HEK293T (cell line): Measurements from ENCODE around the gene MAP3K9.
"Not testable (repeated sequence)": the region's sequence is repeated elsewhere in the genome, so short reads cannot be mapped to it uniquely, and the experiment has no call there.

Source experiments
- CTCF ChIA-PET: fragments of 350-600 bp; formaldehyde crosslinking; extraction: SDS; loops from one replicate; lab custom pipeline; 2021; ENCODE audit warnings: antibody characterized with exemption, inconsistent platforms; lab: Yijun Ruan, JAX
- POLR2A ChIA-PET: fragments of 350-600 bp; formaldehyde crosslinking; extraction: SDS; loops from one replicate; lab custom pipeline; 2020; ENCODE audit warnings: antibody characterized with exemption, inconsistent platforms; lab: Yijun Ruan, JAX
- DNase-seq: peaks from one replicate; pipeline ENCODE4 v3.0.0; 2012; ENCODE audit warnings: mixed read lengths; ENCODE audit errors: extremely low spot score
- ARNT ChIP-seq: fragments of 450-650 bp; IDR thresholded peaks from 2 replicates; pipeline ENCODE4 v1.6.1; 2017; ENCODE audit warnings: mild to moderate bottlenecking
- BHLHE40 ChIP-seq: fragments of 450-650 bp; IDR thresholded peaks from 2 replicates; pipeline ENCODE4 v1.6.1; 2016; ENCODE audit warnings: mild to moderate bottlenecking, moderate library complexity, borderline replicate concordance
- ELF4 ChIP-seq: fragments of 450-650 bp; IDR thresholded peaks from 2 replicates; pipeline ENCODE4 v1.6.1; 2017; ENCODE audit warnings: antibody characterized with exemption
- FOXA1 ChIP-seq: fragments of 450-650 bp; IDR thresholded peaks from 2 replicates; pipeline ENCODE4 v1.6.1; 2016; ENCODE audit warnings: mild to moderate bottlenecking
- FOXK2 ChIP-seq: fragments of 450-650 bp; IDR thresholded peaks from 2 replicates; pipeline ENCODE4 v1.6.1; 2016; ENCODE audit warnings: mild to moderate bottlenecking
- FOXM1 ChIP-seq: fragments of 450-650 bp; IDR thresholded peaks from 2 replicates; pipeline ENCODE4 v1.6.1; 2017; ENCODE audit warnings: mild to moderate bottlenecking, borderline replicate concordance
- HDGF ChIP-seq: fragments of 450-650 bp; IDR thresholded peaks from 2 replicates; pipeline ENCODE4 v1.6.1; 2017; ENCODE audit warnings: antibody characterized with exemption, borderline replicate concordance
- L3MBTL2 ChIP-seq: fragments of 450-650 bp; conservative IDR thresholded peaks from 2 replicates; pipeline ENCODE4 v1.6.1; 2016; ENCODE audit warnings: mild to moderate bottlenecking
- LEF1 ChIP-seq: fragments of 450-650 bp; IDR thresholded peaks from 2 replicates; pipeline ENCODE4 v1.6.1; 2017; ENCODE audit warnings: mild to moderate bottlenecking, borderline replicate concordance
- NFRKB ChIP-seq: fragments of 450-650 bp; IDR thresholded peaks from 2 replicates; pipeline ENCODE4 v1.6.1; 2016; ENCODE audit warnings: mild to moderate bottlenecking, moderate library complexity
- PKNOX1 ChIP-seq: fragments of 450-650 bp; IDR thresholded peaks from 2 replicates; pipeline ENCODE4 v1.6.1; 2016
- SP1 ChIP-seq: fragments of 450-650 bp; IDR thresholded peaks from 2 replicates; pipeline ENCODE4 v1.6.1; 2017
- SUZ12 ChIP-seq: fragments of 450-650 bp; IDR thresholded peaks from 2 replicates; pipeline ENCODE4 v1.6.1; 2016; ENCODE audit warnings: mild to moderate bottlenecking
- TARDBP ChIP-seq: fragments of 450-650 bp; IDR thresholded peaks from 2 replicates; pipeline ENCODE4 v1.6.1; 2016
- ZNF384 ChIP-seq: fragments of 450-650 bp; IDR thresholded peaks from 2 replicates; pipeline ENCODE4 v1.6.1; 2016

MAP3K9 gene

GRCh38 chr14:70809225-70810219, at the start of gene MAP3K9:
TSS of gene MAP3K9 (minus strand) at chr14:70809513. CDS start at chr14:70809171, 342 bp downstream.
- CTCF ChIA-PET: interaction anchor here (0.6 to 1.3 kb wide), 4 partner anchors 8 to 144 kb away, joined by 3 to 6 read pairs (median 4); partner anchors contain the start of gene PCNX1
- POLR2A ChIA-PET: interaction anchor here (0.7 to 3.1 kb wide), 13 partner anchors 12 to 981 kb away, joined by 3 to 11 read pairs (median 5); partner anchors contain the start of gene PCNX1
- peak; percentile 94 for DNase-seq

GRCh38 chr14:70858641-70859040, 49.3 kb upstream of the MAP3K9 start:
- CTCF ChIA-PET: no interaction called here
- POLR2A ChIA-PET: no interaction called here
- DNase-seq: peak; percentile 11
- TF ChIP-seq LEF1 (no peak), FOXA1 (no peak), FOXK2 (no peak), ARNT (no peak), PKNOX1 (no peak), NFRKB (no peak), L3MBTL2 (no peak), SP1 (no peak), BHLHE40 (no peak), ZNF384 (no peak), SUZ12 (no peak), ELF4 (no peak), TARDBP (no peak), HDGF (no peak), FOXM1 (no peak)

More at GRCh38 chr14:70809225-70810219, at the start of gene MAP3K9:
- 0 out of 2 replicates have a peak, but pooled peaks have one; percentile 53 for TF ChIP-seq FOXM1
- TF ChIP-seq PKNOX1: peak; percentile 97
- TF ChIP-seq TARDBP: no peak

GRCh38 chr14:70857496-70857890, 48.2 kb upstream of the MAP3K9 start:
- CTCF ChIA-PET: no interaction called here
- TF ChIP-seq ARNT (no peak), FOXK2 (no peak), NFRKB (no peak)

GRCh38 chr14:70856851-70857495, 47.7 kb upstream of the MAP3K9 start:
- POLR2A ChIA-PET: no interaction called here
- TF ChIP-seq ELF4: no peak
- TF ChIP-seq SP1: no peak
- TF ChIP-seq NFRKB: no peak
- TF ChIP-seq TARDBP: no peak
- TF ChIP-seq ZNF384: no peak
- TF ChIP-seq FOXK2: no peak
- TF ChIP-seq PKNOX1: no peak
- TF ChIP-seq BHLHE40: no peak
- no peak for TF ChIP-seq L3MBTL2
- no peak for DNase-seq
- CTCF ChIA-PET: no interaction called here

More at GRCh38 chr14:70857496-70857890, 48.2 kb upstream of the MAP3K9 start:
- DNase-seq: no peak
- POLR2A ChIA-PET: no interaction called here

GRCh38 chr14:70855486-70855885, 46.2 kb upstream of the MAP3K9 start:
- DNase-seq: no peak
- POLR2A ChIA-PET: no interaction called here
- CTCF ChIA-PET: no interaction called here
- TF ChIP-seq L3MBTL2 (no peak), ARNT (no peak), PKNOX1 (no peak), HDGF (no peak), FOXM1 (no peak), FOXA1 (no peak), SUZ12 (no peak), LEF1 (no peak), NFRKB (no peak), ZNF384 (no peak), ELF4 (no peak)

GRCh38 chr14:70853658-70854057, 44.3 kb upstream of the MAP3K9 start:
- POLR2A ChIA-PET, DNase-seq, CTCF ChIA-PET: not testable (repeated sequence)
